ENCODE data around the gene MEOX1. TPM values are rescaled to one million over a fixed set of nuclear protein-coding genes. Genes with fewer than 3 reads are reported as not detected.

MEOX1 gene
- total RNA-seq = not detected in 2 replicates

DNA sequence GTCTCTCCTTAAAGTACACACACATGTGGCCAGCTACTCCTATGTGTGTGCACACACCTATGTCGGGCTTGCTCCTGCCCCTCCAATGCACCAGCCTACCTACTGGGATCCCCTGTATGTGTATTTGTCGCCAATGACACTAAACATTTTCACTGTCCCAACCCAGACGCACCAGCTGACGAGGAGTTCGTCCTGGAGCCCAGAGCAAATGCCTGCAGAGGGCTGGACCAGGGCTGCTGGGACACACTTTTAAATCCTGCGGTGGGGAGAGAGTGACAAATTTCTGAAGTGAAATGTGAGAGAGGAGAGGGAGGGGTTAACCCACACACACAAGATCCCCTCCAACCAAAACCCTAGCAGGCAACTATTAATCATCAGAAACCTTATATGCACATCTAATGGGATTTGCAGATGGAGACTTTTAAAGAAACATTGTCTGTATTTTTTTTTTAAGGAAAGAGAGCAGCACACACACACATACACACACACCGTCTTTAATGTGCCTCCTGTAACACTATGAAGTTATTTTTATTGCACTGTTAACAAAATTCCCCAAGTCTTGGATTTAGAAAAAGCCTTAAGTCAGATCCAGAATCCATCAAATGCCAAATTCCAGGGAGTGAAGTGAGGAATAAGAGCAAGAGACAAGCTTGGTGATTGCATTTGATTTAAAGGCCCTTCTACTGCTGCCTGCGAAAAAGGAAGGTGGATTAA lies at the start of gene MEOX1:
Gene MEOX1 (minus strand): TSS at position 224 of the 714 bp plus-strand sequence. CDS start 388 bp downstream, outside the sequence.

Other genes starting within 250 kb of the MEOX1 start
- gene DHX8, start 177.9 kb downstream of the MEOX1 start, total RNA-seq = 37.0 and 40.7 TPM in 2 replicates
- 5.8 and 13.3 TPM in 2 replicates for gene ETV4, start 115.6 kb downstream of the MEOX1 start, total RNA-seq
- gene SOST, start 96.9 kb upstream of the MEOX1 start, total RNA-seq = not detected in 2 replicates
- 33.8 and 49.7 TPM in 2 replicates for gene DUSP3, start 117.1 kb upstream of the MEOX1 start, total RNA-seq
- not detected in 2 replicates for gene CFAP97D1, start 118.5 kb upstream of the MEOX1 start, total RNA-seq
- 5.5 and 6.8 TPM in 2 replicates for gene MPP3, start 171.2 kb upstream of the MEOX1 start, total RNA-seq
- gene CD300LG, start 185.3 kb upstream of the MEOX1 start, total RNA-seq = not detected in 2 replicates
- 0.97 and 1.7 TPM in 2 replicates for gene MPP2, start 245.6 kb upstream of the MEOX1 start, total RNA-seq

Data from epithelial cell of umbilical artery (primary cell).